ENCODE results near the gene PPP1R2C.

GRCh38 chrX:42821803-42822443, 44.0 kb upstream of the PPP1R2C start:
- no peak for TF ChIP-seq CTCF (conservative IDR thresholded peaks at IDR 0.05; ENCODE audit: low read depth, low read length)
- no peak for TF ChIP-seq EZH2 (IDR thresholded peaks at IDR 0.05; ENCODE audit: borderline replicate concordance, low read depth, low read length, poor library complexity, severe bottlenecking)

Data from A673 (cell line).